CD4-positive, alpha-beta T cell treated with Interleukin-17A for 4 hours (primary cell): ENCODE data around the gene ITPR3.

Source experiments
- DNase-seq: peaks from one replicate; pipeline ENCODE4 v3.0.0-alpha.2; 2020; ENCODE audit warnings: mixed read lengths

Gene ITPR3

GRCh38 chr6:33671744-33672072, 50.6 kb downstream of the ITPR3 start:
- no peak for DNase-seq

- DNase-seq, result no peak
These were observed 51.7 kb downstream of the ITPR3 start for GRCh38 chr6:33672808-33673207.

- DNase-seq, result no peak
These were observed 52.7 kb downstream of the ITPR3 start for GRCh38 chr6:33673851-33674250.

- DNase-seq, result no peak
These were observed 54.8 kb downstream of the ITPR3 start for GRCh38 chr6:33675968-33676367.

- DNase-seq, result no peak
These were observed 55.5 kb downstream of the ITPR3 start for GRCh38 chr6:33676416-33677142.

GRCh38 chr6:33677143-33677660, 56.1 kb downstream of the ITPR3 start:
- no peak for DNase-seq

- DNase-seq, result no peak
These were observed 56.6 kb downstream of the ITPR3 start for GRCh38 chr6:33677689-33678088.

- DNase-seq, result no peak
These were observed 57.3 kb downstream of the ITPR3 start for GRCh38 chr6:33678233-33678931.

GRCh38 chr6:33678932-33679490, 57.9 kb downstream of the ITPR3 start:
- DNase-seq, result no peak

- no peak for DNase-seq
These were observed 58.6 kb downstream of the ITPR3 start for GRCh38 chr6:33679761-33680160.

- no peak for DNase-seq
These were observed 61.2 kb downstream of the ITPR3 start for GRCh38 chr6:33682341-33682740.

- peak; percentile 45 for DNase-seq
These were observed 62.0 kb downstream of the ITPR3 start for GRCh38 chr6:33683051-33683571.

GRCh38 chr6:33683576-33684427, 62.7 kb downstream of the ITPR3 start:
- DNase-seq, result no peak

- DNase-seq, result no peak
These were observed 63.3 kb downstream of the ITPR3 start for GRCh38 chr6:33684428-33684896.

- no peak for DNase-seq
These were observed 63.9 kb downstream of the ITPR3 start for GRCh38 chr6:33684983-33685382.

GRCh38 chr6:33685411-33686224, 64.5 kb downstream of the ITPR3 start:
- DNase-seq, result no peak

GRCh38 chr6:33686225-33686924, 65.3 kb downstream of the ITPR3 start:
- no peak for DNase-seq

- DNase-seq, result no peak
These were observed 66.2 kb downstream of the ITPR3 start for GRCh38 chr6:33686981-33687975.

- DNase-seq, result no peak
These were observed 66.9 kb downstream of the ITPR3 start for GRCh38 chr6:33688006-33688405.
